HL-60 (cell line): Measurements from ENCODE around the gene ZBED4.

Experiments
- GABPA ChIP-seq: IDR thresholded peaks from 2 replicates; pipeline ENCODE4 v1.6.1; 2012; ENCODE audit warnings: low read depth
- POLR2AphosphoS5 ChIP-seq: IDR thresholded peaks from 2 replicates; pipeline ENCODE4 v1.6.1; 2012; ENCODE audit warnings: low read depth
- TF ChIP-seq, protein P1 (sequence below): IDR thresholded peaks from one replicate; pipeline ENCODE4 v1.5.1; 2011; ENCODE audit warnings: low read length, control low read depth, inconsistent platforms; ENCODE audit not compliant: insufficient read depth
- TF ChIP-seq, protein P2 (sequence below): IDR thresholded peaks from 2 replicates; pipeline ENCODE4 v1.6.1; 2012; ENCODE audit warnings: low read depth; ENCODE audit not compliant: insufficient replicate concordance

DNA sequence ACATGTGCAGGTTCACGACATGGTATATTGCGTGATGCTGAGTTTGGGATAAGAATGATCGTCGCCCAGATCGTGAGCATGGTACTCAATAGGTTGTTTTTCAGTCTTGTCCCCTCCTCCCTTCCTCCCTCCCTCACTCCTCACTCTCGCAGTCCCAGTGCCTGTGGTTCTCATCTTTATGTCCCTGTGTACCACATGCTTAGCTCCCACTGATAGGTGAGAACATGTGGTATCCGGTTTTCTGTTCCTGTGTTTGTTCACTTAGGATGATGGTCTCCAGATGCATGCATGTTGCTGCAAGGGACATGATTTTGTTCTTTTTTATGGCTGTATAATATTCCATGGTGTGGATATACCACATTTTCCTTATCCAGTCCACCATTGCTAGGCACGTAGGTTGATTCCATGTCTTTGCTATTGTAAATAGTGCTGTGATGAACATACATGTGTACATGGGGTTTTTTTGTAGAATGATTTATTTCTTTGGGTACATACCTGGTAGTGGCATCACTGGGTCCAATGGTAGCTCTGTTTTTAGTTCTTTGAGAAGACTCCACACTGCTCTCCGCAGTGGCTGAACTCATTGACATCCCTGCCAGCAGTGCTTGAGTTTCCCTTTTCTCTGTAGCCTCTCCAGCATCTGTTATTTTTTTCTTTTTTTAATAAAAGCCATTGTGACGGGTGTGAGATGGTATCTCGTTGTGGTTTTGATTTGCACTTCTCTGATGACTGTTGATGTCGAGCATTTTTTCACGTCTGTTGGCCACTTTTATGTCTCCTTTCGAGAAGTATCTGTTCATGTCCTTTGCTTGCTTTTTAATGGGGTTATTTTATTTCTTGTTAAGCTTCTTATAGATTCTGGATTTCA, 16.4 kb downstream of the ZBED4 start:
- TF ChIP-seq, protein P1, sequence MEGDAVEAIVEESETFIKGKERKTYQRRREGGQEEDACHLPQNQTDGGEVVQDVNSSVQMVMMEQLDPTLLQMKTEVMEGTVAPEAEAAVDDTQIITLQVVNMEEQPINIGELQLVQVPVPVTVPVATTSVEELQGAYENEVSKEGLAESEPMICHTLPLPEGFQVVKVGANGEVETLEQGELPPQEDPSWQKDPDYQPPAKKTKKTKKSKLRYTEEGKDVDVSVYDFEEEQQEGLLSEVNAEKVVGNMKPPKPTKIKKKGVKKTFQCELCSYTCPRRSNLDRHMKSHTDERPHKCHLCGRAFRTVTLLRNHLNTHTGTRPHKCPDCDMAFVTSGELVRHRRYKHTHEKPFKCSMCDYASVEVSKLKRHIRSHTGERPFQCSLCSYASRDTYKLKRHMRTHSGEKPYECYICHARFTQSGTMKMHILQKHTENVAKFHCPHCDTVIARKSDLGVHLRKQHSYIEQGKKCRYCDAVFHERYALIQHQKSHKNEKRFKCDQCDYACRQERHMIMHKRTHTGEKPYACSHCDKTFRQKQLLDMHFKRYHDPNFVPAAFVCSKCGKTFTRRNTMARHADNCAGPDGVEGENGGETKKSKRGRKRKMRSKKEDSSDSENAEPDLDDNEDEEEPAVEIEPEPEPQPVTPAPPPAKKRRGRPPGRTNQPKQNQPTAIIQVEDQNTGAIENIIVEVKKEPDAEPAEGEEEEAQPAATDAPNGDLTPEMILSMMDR = no peak
- TF ChIP-seq POLR2AphosphoS5 (no peak), GABPA (no peak)
- TF ChIP-seq, protein P2, sequence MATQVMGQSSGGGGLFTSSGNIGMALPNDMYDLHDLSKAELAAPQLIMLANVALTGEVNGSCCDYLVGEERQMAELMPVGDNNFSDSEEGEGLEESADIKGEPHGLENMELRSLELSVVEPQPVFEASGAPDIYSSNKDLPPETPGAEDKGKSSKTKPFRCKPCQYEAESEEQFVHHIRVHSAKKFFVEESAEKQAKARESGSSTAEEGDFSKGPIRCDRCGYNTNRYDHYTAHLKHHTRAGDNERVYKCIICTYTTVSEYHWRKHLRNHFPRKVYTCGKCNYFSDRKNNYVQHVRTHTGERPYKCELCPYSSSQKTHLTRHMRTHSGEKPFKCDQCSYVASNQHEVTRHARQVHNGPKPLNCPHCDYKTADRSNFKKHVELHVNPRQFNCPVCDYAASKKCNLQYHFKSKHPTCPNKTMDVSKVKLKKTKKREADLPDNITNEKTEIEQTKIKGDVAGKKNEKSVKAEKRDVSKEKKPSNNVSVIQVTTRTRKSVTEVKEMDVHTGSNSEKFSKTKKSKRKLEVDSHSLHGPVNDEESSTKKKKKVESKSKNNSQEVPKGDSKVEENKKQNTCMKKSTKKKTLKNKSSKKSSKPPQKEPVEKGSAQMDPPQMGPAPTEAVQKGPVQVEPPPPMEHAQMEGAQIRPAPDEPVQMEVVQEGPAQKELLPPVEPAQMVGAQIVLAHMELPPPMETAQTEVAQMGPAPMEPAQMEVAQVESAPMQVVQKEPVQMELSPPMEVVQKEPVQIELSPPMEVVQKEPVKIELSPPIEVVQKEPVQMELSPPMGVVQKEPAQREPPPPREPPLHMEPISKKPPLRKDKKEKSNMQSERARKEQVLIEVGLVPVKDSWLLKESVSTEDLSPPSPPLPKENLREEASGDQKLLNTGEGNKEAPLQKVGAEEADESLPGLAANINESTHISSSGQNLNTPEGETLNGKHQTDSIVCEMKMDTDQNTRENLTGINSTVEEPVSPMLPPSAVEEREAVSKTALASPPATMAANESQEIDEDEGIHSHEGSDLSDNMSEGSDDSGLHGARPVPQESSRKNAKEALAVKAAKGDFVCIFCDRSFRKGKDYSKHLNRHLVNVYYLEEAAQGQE = no peak
